ENCODE results near the gene H2BW2.

The H2BW2 gene

GRCh38 chrX:104085477-104085876 lies 45.7 kb downstream of the H2BW2 start:
- no peak for FAIRE-seq
- TF ChIP-seq CTCF (IDR thresholded peaks at IDR 0.05; ENCODE audit: insufficient read depth, missing control alignments): no peak
- no peak for DNase-seq (ENCODE audit: insufficient read length, low spot score)

- DNase-seq (ENCODE audit: insufficient read length, low spot score) (no peak), FAIRE-seq (no peak)
- no peak for TF ChIP-seq CTCF (IDR thresholded peaks at IDR 0.05; ENCODE audit: insufficient read depth, missing control alignments)
Observed at GRCh38 chrX:104085919-104086318, 46.2 kb downstream of the H2BW2 start.

Measured in D721Med (cell line).